Fibroblast of upper back skin (primary cell): ENCODE data around the gene PCED1B.
"Not testable (repeated sequence)": the region's sequence is repeated elsewhere in the genome, so short reads cannot be mapped to it uniquely, and the experiment has no call there.

Source experiments
- DNase-seq: peaks from one replicate; pipeline ENCODE4 v3.0.0-alpha.2; 2013

The PCED1B gene

GRCh38 chr12:47079468-47079980 lies at the start of gene PCED1B, which contains the start of gene AMIGO2:
Gene PCED1B, plus strand, starts transcription at chr12:47079621. Its CDS starts 155,443 bp downstream, at chr12:47235064.
Gene AMIGO2, minus strand, starts transcription at chr12:47079959. Its CDS starts 957 bp downstream, at chr12:47079002.
- DNase-seq = peak; percentile 77

- DNase-seq = no peak
These were observed 49.5 kb upstream of the PCED1B start for GRCh38 chr12:47029903-47030302.

- peak; percentile 72 for DNase-seq
These were observed 46.8 kb upstream of the PCED1B start for GRCh38 chr12:47032644-47033043.

GRCh38 chr12:47033081-47033480 lies 46.3 kb upstream of the PCED1B start:
- DNase-seq = no peak

GRCh38 chr12:47033789-47034555 lies 45.4 kb upstream of the PCED1B start:
- peak; percentile 36 for DNase-seq

- DNase-seq = peak; percentile 66
These were observed 44.8 kb upstream of the PCED1B start for GRCh38 chr12:47034661-47035060.

- no peak for DNase-seq
These were observed 43.9 kb upstream of the PCED1B start for GRCh38 chr12:47035484-47035883.

GRCh38 chr12:47038270-47038748 lies 41.1 kb upstream of the PCED1B start:
- DNase-seq = peak; percentile 47

GRCh38 chr12:47039079-47039478 lies 40.3 kb upstream of the PCED1B start:
- no peak for DNase-seq

GRCh38 chr12:47039756-47040155 lies 39.7 kb upstream of the PCED1B start:
- DNase-seq = no peak

- DNase-seq = no peak
These were observed 38.1 kb upstream of the PCED1B start for GRCh38 chr12:47041327-47041726.

- no peak for DNase-seq
These were observed 30.9 kb upstream of the PCED1B start for GRCh38 chr12:47048541-47048940.

GRCh38 chr12:47051291-47051690 lies 28.1 kb upstream of the PCED1B start:
- DNase-seq = not testable (repeated sequence)

- no peak for DNase-seq
These were observed 27.1 kb upstream of the PCED1B start for GRCh38 chr12:47052274-47052673.

GRCh38 chr12:47053961-47054360 lies 25.5 kb upstream of the PCED1B start:
- DNase-seq = no peak

GRCh38 chr12:47054659-47055058 lies 24.8 kb upstream of the PCED1B start:
- no peak for DNase-seq

- DNase-seq = not testable (repeated sequence)
These were observed 23.6 kb upstream of the PCED1B start for GRCh38 chr12:47055856-47056255.

GRCh38 chr12:47056944-47057343 lies 22.5 kb upstream of the PCED1B start:
- not testable (repeated sequence) for DNase-seq

- DNase-seq = not testable (repeated sequence)
These were observed 20.8 kb upstream of the PCED1B start for GRCh38 chr12:47058640-47059039.

GRCh38 chr12:47065546-47065945 lies 13.9 kb upstream of the PCED1B start:
- DNase-seq = peak; percentile 53

- DNase-seq = peak; percentile 76
These were observed 13.0 kb upstream of the PCED1B start for GRCh38 chr12:47066278-47067025.

GRCh38 chr12:47067176-47067575 lies 12.2 kb upstream of the PCED1B start:
- DNase-seq = no peak

- DNase-seq = no peak
These were observed 11.5 kb upstream of the PCED1B start for GRCh38 chr12:47067771-47068431.
